ENCODE results near the gene PLLP.

The PLLP gene

GRCh38 chr16:57270221-57271062, 14.0 kb downstream of the PLLP start:
- no peak for TF ChIP-seq CTCF (IDR thresholded peaks at IDR 0.05)

- TF ChIP-seq CTCF (IDR thresholded peaks at IDR 0.05) = no peak
These were observed 15.4 kb downstream of the PLLP start for GRCh38 chr16:57268804-57269800.

DNA sequence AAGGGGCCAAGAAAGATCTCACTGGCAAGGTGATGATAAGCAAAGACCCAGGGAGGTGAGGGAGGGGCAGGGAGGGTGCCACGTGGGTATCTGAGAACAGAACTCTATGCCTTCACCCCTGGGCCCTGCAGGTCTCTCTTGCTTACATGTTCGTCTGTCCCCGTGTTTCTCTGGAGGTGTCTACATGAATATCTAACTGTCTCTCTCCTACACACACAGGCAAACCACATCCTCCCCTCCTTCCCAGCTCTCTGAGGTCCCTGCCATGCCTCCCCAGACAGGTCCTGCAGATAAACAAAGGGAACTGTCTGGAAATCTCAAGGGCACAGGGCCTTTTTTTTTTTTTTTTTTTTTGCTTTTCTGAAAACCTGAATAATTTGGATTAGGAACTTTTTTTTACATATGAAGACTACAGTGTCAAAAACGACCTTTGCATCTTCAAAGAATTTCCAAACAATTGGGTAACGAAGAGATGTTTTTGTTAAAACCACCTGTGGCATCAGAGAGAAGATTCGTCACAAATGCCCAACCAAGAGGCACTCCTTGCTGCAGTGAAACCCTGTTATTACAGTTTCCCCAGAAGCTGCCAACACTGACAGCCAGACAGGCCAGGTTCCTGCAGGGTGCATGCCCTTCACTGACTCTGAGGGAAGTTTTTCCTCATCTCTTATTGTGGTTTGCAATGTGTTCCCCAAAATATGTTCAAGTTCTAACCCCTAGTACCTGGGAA, 17.8 kb downstream of the PLLP start:
- no peak for TF ChIP-seq CTCF (IDR thresholded peaks at IDR 0.05)

DNA sequence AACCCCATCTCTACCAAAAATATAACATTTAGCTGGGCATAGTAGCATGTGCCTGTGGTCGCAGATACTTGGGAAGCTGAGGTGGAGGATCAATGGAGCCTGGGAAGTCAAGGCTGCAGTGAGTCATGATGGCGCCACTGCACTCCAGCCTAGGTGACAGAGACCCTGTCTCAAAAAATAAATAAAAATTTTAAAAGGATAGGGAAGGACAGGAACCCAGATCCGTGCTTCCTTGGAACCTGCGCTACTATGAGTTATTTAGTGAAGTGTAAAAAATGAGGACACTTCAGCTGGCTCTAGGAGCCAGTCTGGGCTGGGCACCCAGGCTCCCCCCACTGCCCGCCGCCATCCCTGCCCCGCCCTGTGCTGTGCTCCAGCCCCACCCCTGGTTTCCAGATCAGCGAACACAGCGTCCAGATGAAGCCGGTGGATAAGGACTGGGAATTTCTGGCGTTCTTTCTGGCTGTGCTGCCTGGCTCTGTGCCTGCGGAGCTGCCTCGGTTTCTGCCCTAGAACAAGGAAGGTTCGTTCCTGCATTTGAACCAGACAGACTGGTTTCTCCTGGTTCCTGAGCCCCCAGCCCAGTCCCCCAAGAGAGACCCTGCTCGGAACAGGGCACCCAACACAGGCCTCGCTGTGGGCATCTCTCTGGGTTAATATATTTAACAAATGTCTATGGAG, 18.5 kb downstream of the PLLP start:
- TF ChIP-seq CTCF (IDR thresholded peaks at IDR 0.05) = no peak

DNA sequence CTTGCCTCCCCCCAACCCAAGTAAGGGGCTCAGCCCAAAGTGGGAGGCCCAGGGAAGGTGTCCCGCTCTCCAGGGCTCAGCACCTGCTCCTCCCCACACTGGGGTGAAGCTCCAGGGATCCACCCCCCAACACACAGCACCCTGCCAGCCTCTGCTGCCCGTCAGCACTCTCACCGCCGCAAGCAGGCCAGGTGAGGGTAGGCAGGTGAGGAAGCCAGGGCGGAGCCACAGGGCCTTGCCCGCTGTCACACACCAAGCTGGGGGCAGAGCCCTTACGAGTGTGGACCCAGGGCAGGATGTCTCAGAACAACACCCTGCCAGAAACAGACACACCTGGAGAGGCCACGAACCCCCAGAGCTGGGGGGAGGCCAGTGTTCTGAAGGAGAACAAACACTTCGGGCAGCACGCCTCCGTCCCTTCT, 19.5 kb downstream of the PLLP start:
- TF ChIP-seq CTCF (IDR thresholded peaks at IDR 0.05) = no peak

- TF ChIP-seq CTCF (IDR thresholded peaks at IDR 0.05) = no peak
These were observed 20.1 kb downstream of the PLLP start for GRCh38 chr16:57264381-57264780.
